Measurements from ENCODE around the gene CD1E. TPM values are rescaled to one million over a fixed set of nuclear protein-coding genes. Genes with fewer than 3 reads are reported as not detected.
A peak's percentile ranks its signal among the peaks of the same experiment; 100 is the strongest.

The CD1E gene
- total RNA-seq (under 1 TPM in 2 of 9 donors, not detected in 7; 0.06 to 0.50 TPM), polyA plus RNA-seq (not detected)
- long read RNA-seq, donor 1: 0 reads
- long read RNA-seq, donor 2: 0 reads
- long read RNA-seq, donor 3: 0 reads
- long read RNA-seq, donor 4: 0 reads
- long read RNA-seq, donor 5, partial matches to known transcripts: 0 of 1 reads
- long read RNA-seq, donor 5, other reads (novel, unspliced or antisense): 0 of 1 reads
- long read RNA-seq, donor 6, partial matches to known transcripts: 1 of 3 reads
- long read RNA-seq, donor 6, other reads (novel, unspliced or antisense): 2 of 3 reads
- long read RNA-seq, donor 7: 0 reads
- long read RNA-seq, donor 8: 0 reads
- long read RNA-seq, donor 9: 0 reads
- long read RNA-seq, donor 10: 0 reads

DNA sequence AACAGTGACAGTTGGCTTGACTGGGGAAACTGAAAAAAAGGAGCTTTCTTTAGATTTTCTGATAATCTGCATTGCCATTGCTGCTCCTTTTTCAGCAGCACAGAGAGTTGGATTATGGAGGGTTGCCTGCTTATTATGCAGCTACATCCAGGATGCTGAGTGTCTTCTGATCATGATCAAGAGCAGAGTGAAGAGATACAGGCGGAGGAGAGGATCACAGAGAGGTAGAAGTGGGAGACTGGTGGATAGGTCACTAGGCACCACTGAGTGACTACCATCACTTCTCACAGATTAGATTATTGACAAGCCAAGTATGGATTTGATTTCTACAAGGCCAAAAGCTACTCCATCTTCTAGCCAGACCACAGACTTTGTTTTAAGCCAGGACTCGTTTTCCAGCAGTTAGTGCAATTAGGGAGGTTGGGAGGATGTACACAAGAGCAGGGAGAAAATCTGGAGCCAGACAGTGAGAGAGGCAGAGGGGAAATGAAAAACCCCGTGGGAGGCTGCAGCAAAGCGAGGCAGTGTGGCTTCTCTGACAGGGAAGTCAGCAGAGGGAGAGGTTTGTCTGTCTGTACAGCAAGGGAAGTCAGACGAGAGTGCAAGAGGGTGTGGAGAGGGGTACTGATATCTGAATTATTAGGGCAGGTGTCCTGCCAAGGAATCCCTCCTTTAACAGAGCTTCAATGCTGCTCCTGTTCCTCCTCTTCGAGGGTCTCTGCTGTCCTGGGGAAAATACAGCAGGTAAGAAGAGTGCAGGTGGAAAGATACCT is at the start of gene CD1E:
TSS of gene CD1E (plus strand) at position 592 of the 773 bp plus-strand sequence. CDS start at position 687, 95 bp downstream.
- H3K9me3 ChIP-seq (replicated peaks in 1 of 3): no peaks in the 10 kb centered on the region
- no peaks in the 10 kb centered on the region for H3K27me3 ChIP-seq
- H3K36me3 ChIP-seq (replicated peaks in 1 of 2): no peaks in the 10 kb centered on the region
- WGBS, 4 donors: 29 to 39% (median 35%) methylated on average over 6 of the region's 6 CpGs
- no peak within 1 kb of the TSS for H3K27ac ChIP-seq
- H3K4me1 ChIP-seq (replicated peaks in 1 of 2): no peaks in the 10 kb centered on the region
- TF ChIP-seq, protein P1, sequence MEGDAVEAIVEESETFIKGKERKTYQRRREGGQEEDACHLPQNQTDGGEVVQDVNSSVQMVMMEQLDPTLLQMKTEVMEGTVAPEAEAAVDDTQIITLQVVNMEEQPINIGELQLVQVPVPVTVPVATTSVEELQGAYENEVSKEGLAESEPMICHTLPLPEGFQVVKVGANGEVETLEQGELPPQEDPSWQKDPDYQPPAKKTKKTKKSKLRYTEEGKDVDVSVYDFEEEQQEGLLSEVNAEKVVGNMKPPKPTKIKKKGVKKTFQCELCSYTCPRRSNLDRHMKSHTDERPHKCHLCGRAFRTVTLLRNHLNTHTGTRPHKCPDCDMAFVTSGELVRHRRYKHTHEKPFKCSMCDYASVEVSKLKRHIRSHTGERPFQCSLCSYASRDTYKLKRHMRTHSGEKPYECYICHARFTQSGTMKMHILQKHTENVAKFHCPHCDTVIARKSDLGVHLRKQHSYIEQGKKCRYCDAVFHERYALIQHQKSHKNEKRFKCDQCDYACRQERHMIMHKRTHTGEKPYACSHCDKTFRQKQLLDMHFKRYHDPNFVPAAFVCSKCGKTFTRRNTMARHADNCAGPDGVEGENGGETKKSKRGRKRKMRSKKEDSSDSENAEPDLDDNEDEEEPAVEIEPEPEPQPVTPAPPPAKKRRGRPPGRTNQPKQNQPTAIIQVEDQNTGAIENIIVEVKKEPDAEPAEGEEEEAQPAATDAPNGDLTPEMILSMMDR (IDR thresholded peaks at IDR 0.05): no peak
- no peak for TF ChIP-seq POLR2A (IDR thresholded peaks at IDR 0.05)
- no peak within 1 kb of the TSS for H3K4me3 ChIP-seq
- peak in 1 of 7 donors; percentile 1 for DNase-seq
- intact Hi-C loops (cut with DNase I): no loop called here

DNA sequence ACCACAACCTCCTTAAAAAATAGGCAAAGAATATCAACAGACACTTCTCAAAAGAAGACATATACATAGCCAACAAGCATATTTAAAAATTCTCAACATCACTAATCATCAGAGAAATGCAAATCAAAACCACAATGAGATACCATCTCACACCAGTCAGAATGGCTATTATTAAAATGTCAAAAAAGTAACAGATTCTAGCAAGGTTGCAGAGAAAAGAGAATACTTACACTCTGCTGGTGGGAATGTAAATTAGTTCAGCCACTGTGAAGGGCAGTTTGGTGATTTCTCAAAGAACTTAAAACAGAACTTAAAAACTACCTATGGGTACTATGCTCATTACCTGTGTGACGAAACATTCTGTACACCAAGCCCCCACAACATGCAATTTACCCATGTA is 43.1 kb upstream of the CD1E start:
- DNase-seq: no peak
- Histone ChIP-seq H3K27ac (no peak overlapping the region), H3K27me3 (no peaks in the 10 kb centered on the region), H3K4me3 (no peak overlapping the region), H3K4me1 (replicated peaks in 1 of 2) (no peaks in the 10 kb centered on the region), H3K9me3 (replicated peaks in 1 of 3) (no peaks in the 10 kb centered on the region), H3K36me3 (replicated peaks in 1 of 2) (no peaks in the 10 kb centered on the region)
- intact Hi-C loops (cut with DNase I): no loop called here
- 84 to 97% (median 86%) methylated on average over 1 of the region's 1 CpG for WGBS, 4 donors
- TF ChIP-seq, protein P1 (IDR thresholded peaks at IDR 0.05): no peak
- no peak for TF ChIP-seq POLR2A (IDR thresholded peaks at IDR 0.05)

DNA sequence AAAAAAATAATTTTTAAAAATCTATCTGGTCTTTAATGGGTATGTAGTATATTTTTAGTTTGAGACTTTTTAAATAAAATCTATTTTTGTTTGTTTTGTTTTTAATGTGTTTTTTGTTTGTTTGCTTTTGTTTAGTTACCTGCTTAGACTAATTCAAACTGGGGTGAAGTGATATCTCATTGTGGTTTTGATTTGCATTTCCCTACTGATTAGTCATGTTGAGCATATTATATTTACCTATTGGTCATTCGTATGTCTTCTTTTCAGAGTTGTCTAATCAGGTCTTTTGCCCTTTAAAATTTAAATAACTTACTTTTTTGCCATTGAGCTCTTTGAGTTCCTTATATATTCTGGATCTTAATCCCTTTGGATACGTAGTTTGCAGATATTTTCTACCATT is 42.6 kb upstream of the CD1E start:
- WGBS, 4 donors: 60 to 79% (median 70%) methylated on average over 2 of the region's 2 CpGs
- intact Hi-C loops (cut with DNase I): no loop called here
- H3K4me1 ChIP-seq (replicated peaks in 1 of 2): no peaks in the 10 kb centered on the region
- no peaks in the 10 kb centered on the region for H3K36me3 ChIP-seq (replicated peaks in 1 of 2)
- H3K27ac ChIP-seq: no peak overlapping the region
- DNase-seq: no peak
- TF ChIP-seq, protein P1 (IDR thresholded peaks at IDR 0.05): no peak
- no peak for TF ChIP-seq POLR2A (IDR thresholded peaks at IDR 0.05)
- H3K9me3 ChIP-seq (replicated peaks in 1 of 3): no peaks in the 10 kb centered on the region
- no peaks in the 10 kb centered on the region for H3K27me3 ChIP-seq
- no peak overlapping the region for H3K4me3 ChIP-seq

DNA sequence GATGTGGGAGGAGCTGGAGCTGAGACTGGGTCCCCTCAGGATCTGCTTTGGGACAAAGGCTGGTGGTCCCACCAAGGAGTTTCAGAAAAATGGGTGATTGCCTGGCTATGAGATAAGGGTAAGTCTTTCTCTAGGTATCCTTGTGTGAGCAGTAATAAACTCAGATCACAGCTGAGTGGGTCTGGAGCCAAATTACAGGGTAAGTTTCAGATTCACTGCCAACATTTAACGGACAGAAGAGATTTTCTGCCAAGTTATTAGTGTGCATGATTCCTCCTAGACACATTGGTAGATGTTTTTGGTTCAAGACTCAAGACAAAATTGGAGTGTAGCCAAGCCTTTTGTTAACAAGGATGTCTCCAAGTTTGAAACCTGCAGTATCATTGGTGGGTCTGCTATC is 29.8 kb upstream of the CD1E start:
- intact Hi-C loops (cut with DNase I): no loop called here
- Histone ChIP-seq H3K4me1 (replicated peaks in 1 of 2) (no peaks in the 10 kb centered on the region), H3K4me3 (no peak overlapping the region), H3K9me3 (replicated peaks in 1 of 3) (no peaks in the 10 kb centered on the region), H3K36me3 (replicated peaks in 1 of 2) (no peaks in the 10 kb centered on the region), H3K27me3 (no peaks in the 10 kb centered on the region), H3K27ac (no peak overlapping the region)
- TF ChIP-seq POLR2A (IDR thresholded peaks at IDR 0.05): no peak
- TF ChIP-seq, protein P1 (IDR thresholded peaks at IDR 0.05): no peak
- WGBS, 4 donors: 38 to 86% (median 61%) methylated on average over 1 of the region's 1 CpG
- DNase-seq: no peak

Data from adrenal gland (tissue), 19 donors.